OCI-LY7 (cell line): ENCODE results near the gene GPLD1.

Experiments used
- CTCF ChIP-seq: fragments of 200-600 bp; sonication (generic); conservative IDR thresholded peaks from 2 replicates; pipeline ENCODE4 v1.5.1; 2014; ENCODE audit warnings: mild to moderate bottlenecking, antibody characterized with exemption, low read length, moderate library complexity, mixed read lengths
- EZH2phosphoT487 ChIP-seq: fragments of 200-600 bp; sonication (generic); IDR thresholded peaks from 2 replicates; pipeline ENCODE4 v1.6.1; 2018; ENCODE audit warnings: low read depth, borderline replicate concordance, mild to moderate bottlenecking, mixed run types, antibody characterized with exemption, low read length, moderate library complexity, mixed read lengths

- TF ChIP-seq CTCF: no peak
- no peak for TF ChIP-seq EZH2phosphoT487
Measured at GRCh38 chr6:24500683-24501082, 11.3 kb upstream of the GPLD1 start.
